B cell (primary cell): ENCODE results near the gene RSL1D1.

Experiments used
- EZH2 ChIP-seq: IDR thresholded peaks from 2 replicates; pipeline ENCODE4 v1.6.1; 2012; ENCODE audit warnings: borderline replicate concordance, low read depth, mild to moderate bottlenecking, moderate library complexity, low read length; ENCODE audit not compliant: insufficient read depth, poor library complexity, severe bottlenecking
- TF ChIP-seq, protein P1 (sequence below): fragments of 200-600 bp; IDR thresholded peaks from one replicate; pipeline ENCODE4 v1.8.0; 2022; ENCODE audit warnings: antibody characterized with exemption, mild to moderate bottlenecking

DNA sequence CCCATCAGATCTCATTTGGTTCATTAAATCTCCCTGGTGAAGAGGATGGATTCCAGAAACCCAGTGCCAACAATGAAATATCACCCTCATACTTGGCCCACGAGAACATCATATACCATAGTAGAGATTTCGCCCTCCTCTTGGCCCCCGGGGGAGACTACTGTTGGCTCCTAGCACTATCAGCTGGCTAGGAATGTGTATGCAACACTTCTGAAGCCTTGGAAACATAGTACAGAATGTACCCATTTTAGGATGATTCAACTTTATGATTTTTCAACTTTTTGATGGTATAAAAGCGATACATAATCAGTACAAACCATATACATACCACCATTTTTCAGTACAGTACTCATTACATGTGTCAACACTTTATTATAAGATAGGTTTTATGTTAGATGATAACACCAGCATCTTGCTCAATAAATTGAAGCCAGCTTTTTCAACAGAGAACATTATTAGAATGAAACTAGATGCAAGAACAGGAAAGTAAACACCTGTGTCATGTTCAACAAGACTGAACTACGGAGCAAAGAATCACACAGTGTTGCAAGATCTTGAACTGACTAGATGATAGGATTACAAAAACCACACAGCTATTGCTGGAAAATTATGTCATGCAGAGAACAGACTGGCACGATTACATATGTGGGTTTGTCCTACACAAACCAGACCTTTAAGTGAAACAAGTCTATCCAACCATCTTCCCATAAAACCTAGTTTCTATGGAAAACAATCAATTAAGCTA is 17.2 kb downstream of the RSL1D1 start:
- TF ChIP-seq, protein P1, sequence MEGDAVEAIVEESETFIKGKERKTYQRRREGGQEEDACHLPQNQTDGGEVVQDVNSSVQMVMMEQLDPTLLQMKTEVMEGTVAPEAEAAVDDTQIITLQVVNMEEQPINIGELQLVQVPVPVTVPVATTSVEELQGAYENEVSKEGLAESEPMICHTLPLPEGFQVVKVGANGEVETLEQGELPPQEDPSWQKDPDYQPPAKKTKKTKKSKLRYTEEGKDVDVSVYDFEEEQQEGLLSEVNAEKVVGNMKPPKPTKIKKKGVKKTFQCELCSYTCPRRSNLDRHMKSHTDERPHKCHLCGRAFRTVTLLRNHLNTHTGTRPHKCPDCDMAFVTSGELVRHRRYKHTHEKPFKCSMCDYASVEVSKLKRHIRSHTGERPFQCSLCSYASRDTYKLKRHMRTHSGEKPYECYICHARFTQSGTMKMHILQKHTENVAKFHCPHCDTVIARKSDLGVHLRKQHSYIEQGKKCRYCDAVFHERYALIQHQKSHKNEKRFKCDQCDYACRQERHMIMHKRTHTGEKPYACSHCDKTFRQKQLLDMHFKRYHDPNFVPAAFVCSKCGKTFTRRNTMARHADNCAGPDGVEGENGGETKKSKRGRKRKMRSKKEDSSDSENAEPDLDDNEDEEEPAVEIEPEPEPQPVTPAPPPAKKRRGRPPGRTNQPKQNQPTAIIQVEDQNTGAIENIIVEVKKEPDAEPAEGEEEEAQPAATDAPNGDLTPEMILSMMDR = no peak
- TF ChIP-seq EZH2 = no peak
